ENCODE results near the gene ASF1B. TPM values are rescaled to one million over a fixed set of nuclear protein-coding genes. Genes with fewer than 3 reads are reported as not detected.
A peak's percentile ranks its signal among the peaks of the same experiment; 100 is the strongest.

The ASF1B gene
- total RNA-seq, 1 experiment from 2014 or later: 38.4 TPM

DNA sequence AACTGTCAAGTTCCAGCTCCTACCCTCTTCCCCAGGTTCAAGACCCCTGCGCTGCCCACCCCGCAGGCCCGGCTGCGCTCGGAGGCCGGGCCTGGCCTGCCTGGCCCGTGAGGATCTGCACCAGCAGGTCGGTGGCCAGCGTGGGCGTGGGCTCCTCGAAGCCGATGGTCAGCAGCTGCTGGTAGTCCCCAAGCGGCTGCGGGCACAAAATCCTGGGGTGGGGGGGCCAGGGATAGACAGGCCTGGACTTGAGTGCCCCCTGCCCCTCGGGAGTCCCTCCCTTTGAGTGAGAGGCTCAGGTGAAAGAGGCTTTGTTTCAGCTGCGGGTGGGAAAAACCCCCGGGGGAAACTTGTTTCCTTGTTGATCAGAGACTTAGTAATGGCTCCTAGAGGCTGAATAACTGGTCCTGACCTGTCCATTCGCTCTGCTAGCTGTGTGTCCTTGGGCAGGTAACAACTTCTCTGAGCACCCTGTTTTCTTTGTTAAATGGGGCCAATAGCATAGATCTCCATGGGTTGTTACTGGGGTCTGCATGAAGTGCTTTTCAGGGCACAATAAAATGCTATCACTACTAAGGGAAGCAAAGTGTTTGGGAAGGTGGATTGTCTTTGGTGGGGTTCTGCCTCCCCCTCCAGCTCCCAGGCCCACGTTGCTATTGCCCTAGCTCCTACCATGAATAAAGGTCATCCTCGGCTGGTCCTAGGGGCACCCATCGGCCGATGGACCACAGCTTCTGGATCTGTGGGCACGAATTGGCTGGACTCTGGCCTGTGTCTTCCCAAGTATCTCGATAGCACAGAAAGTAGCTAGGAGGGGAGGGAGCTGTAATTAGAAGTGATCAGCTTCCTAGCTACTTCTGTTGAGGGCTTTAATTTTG is 54.4 kb downstream of the ASF1B start:
- Mint-ChIP-seq H3K4me1 (peaks cover 3% of the 10 kb centered on the region), H3K27ac (no peak overlapping the region), H3K27me3 (ENCODE audit: low read depth) (peaks cover 37% of the 10 kb centered on the region), H3K4me3 (peak overlapping the region; percentile 89), H3K36me3 (0 out of 2 replicates have a peak, but pooled peaks cover 3% of the 10 kb centered on the region), H3K9me3 (no peaks in the 10 kb centered on the region)
- TF ChIP-seq MYBL2 (CRISPR knock-in tag; IDR thresholded peaks at IDR 0.05) (no peak), ZNF281 (CRISPR knock-in tag; IDR thresholded peaks at IDR 0.05) (no peak), IRF2 (CRISPR knock-in tag; IDR thresholded peaks at IDR 0.05; ENCODE audit: borderline replicate concordance, low read depth) (no peak), FOXP4 (CRISPR knock-in tag; IDR thresholded peaks at IDR 0.05) (no peak), ZNF317 (CRISPR knock-in tag; IDR thresholded peaks at IDR 0.05; ENCODE audit: borderline replicate concordance, low read depth) (no peak), MLX (CRISPR knock-in tag; IDR thresholded peaks at IDR 0.05) (no peak), STAT6 (CRISPR knock-in tag; conservative IDR thresholded peaks at IDR 0.05; ENCODE audit: low read depth) (no peak), ZNF396 (CRISPR knock-in tag; IDR thresholded peaks at IDR 0.05; ENCODE audit: borderline replicate concordance) (no peak), PRDM15 (CRISPR knock-in tag; IDR thresholded peaks at IDR 0.05) (no peak)
- ChIA-PET CTCF (interaction anchor here (0.6 to 1.8 kb wide), 5 partner anchors 10 to 220 kb away, joined by 3 to 8 read pairs (median 4); partner anchors contain the start of gene MISP3), POLR2A (no interaction called here)
- ATAC-seq: peak; percentile 14
- DNase-seq (ENCODE audit: low spot score): no peak

Data from WTC11 (cell line).